GM12878 (cell line): ENCODE data around the gene RARRES1.

ENCODE experiments used
- BMI1 ChIP-seq: fragments of 450-650 bp; IDR thresholded peaks from 2 replicates; pipeline ENCODE4 v1.6.1; 2016; ENCODE audit warnings: mild to moderate bottlenecking, moderate library complexity, borderline replicate concordance
- CHD1 ChIP-seq: IDR thresholded peaks from 2 replicates; pipeline ENCODE4 v1.6.1; 2012; ENCODE audit warnings: low read depth, low read length, improper control_type of control experiment
- CTCF ChIP-seq, 3 experiments: IDR thresholded peaks in 2 of 3; conservative IDR thresholded peaks in 1 of 3; 2 replicates each; pipeline ENCODE4 v1.5.1; 2011; ENCODE audit warnings: low read depth in 3 of 3, low read length in 3 of 3, mild to moderate bottlenecking in 3 of 3, control low read depth in 2 of 3, moderate library complexity in 2 of 3, inconsistent platforms in 1 of 3, mixed read lengths in 1 of 3; ENCODE audit not compliant: control insufficient read depth in 2 of 3, insufficient read depth in 1 of 3; ENCODE audit errors: extremely low read depth in 1 of 3
- EGR1 ChIP-seq, 2 experiments: IDR thresholded peaks; 1 replicate in 1 of 2; 2 replicates in 1 of 2; pipeline ENCODE4 v1.6.1; 2011 to 2012; ENCODE audit warnings: low read depth in 2 of 2, low read length in 2 of 2, borderline replicate concordance in 1 of 2, mild to moderate bottlenecking in 1 of 2, moderate library complexity in 1 of 2
- EZH2 ChIP-seq: IDR thresholded peaks from 2 replicates; pipeline ENCODE4 v1.6.1; 2012; ENCODE audit warnings: low read depth, mild to moderate bottlenecking, control low read depth, inconsistent platforms, low read length, borderline replicate concordance; ENCODE audit not compliant: control insufficient read depth
- FOS ChIP-seq: IDR thresholded peaks from 3 replicates; pipeline ENCODE4 v1.6.1; 2011; ENCODE audit warnings: borderline replicate concordance; ENCODE audit not compliant: insufficient read length; ENCODE audit errors: extremely low read depth
- FOXM1 ChIP-seq: IDR thresholded peaks from 2 replicates; pipeline ENCODE4 v1.6.1; 2012; ENCODE audit warnings: low read depth, mild to moderate bottlenecking, inconsistent platforms, low read length, moderate library complexity
- MXI1 ChIP-seq: fragments of 150-350 bp; IDR thresholded peaks from 2 replicates; pipeline ENCODE4 v1.6.1; 2011; ENCODE audit warnings: low read depth, mild to moderate bottlenecking, inconsistent platforms, low read length, improper control_type of control experiment
- NFYB ChIP-seq: IDR thresholded peaks from 2 replicates; pipeline ENCODE4 v1.6.1; 2011; ENCODE audit warnings: low read depth, mild to moderate bottlenecking, low read length, improper control_type of control experiment, moderate library complexity; ENCODE audit not compliant: insufficient read depth
- NR2F1 ChIP-seq: fragments of 450-650 bp; conservative IDR thresholded peaks from 2 replicates; pipeline ENCODE4 v1.6.1; 2017; ENCODE audit warnings: mild to moderate bottlenecking
- NRF1 ChIP-seq: conservative IDR thresholded peaks from 2 replicates; pipeline ENCODE4 v1.6.1; 2011; ENCODE audit warnings: mild to moderate bottlenecking, low read depth, low read length, improper control_type of control experiment
- POLR2A ChIP-seq: IDR thresholded peaks from 2 replicates; pipeline ENCODE4 v1.6.1; 2011; ENCODE audit warnings: low read depth, mild to moderate bottlenecking, low read length
- TAF1 ChIP-seq: IDR thresholded peaks from 2 replicates; pipeline ENCODE4 v1.6.1; 2011; ENCODE audit warnings: mild to moderate bottlenecking, low read depth, low read length, borderline replicate concordance

DNA sequence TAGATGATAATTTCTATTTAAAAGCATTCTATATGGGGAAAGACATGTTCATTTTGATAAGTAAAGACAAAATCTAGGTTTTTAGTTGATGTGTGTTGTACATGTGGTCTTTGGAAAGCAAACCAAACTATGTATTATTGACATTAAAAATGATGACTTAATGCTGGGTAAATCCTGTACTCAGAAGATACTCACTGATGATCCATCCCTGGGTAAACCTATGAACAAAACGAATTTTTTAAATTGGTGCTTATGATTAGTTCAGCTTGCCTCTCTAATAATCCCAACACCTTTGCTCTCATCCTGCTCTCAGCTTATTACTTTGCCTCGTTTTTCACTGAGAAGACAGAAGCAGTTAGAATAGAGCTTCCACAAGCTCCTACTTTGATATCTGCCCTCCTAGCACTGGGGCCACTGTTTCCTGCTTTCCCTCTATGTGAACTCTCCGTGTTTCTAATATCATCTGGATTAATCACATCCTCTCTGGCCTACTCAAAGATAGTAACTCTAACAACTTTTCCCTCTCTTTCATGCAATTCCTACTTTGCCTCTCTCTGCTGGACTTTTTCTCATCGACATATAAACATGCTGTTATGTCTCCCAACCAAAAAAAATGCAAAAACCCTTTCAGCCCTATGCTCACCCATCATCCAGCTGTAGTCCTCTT is 29.3 kb downstream of the RARRES1 start:
- no peak for TF ChIP-seq NFYB
- no peak for TF ChIP-seq TAF1
- TF ChIP-seq BMI1, result no peak
- TF ChIP-seq FOXM1, result no peak
- TF ChIP-seq MXI1, result no peak
- no peak for TF ChIP-seq CHD1
- TF ChIP-seq EZH2, result no peak
- TF ChIP-seq CTCF (IDR thresholded peaks at IDR 0.05 in 2 of 3, conservative IDR thresholded peaks at IDR 0.05 in 1 of 3; ENCODE audit: control insufficient read depth in 2 of 3, extremely low read depth in 1 of 3, insufficient read depth in 1 of 3, low read depth in 3 of 3, low read length in 3 of 3), result no peak
- TF ChIP-seq POLR2A, result no peak
- no peak for TF ChIP-seq FOS
- no peak for TF ChIP-seq NR2F1
- TF ChIP-seq EGR1 (IDR thresholded peaks at IDR 0.05; ENCODE audit: borderline replicate concordance in 1 of 2, low read depth in 2 of 2, low read length in 2 of 2), result no peak
- TF ChIP-seq NRF1, result no peak
